Right lobe of liver (tissue), 4 donors: Measurements from ENCODE around the gene RGS6.

Experiments
- CTCF ChIP-seq, 4 donors: fragments of 200-600 bp in 3 of 4; fragments of 450-650 bp in 1 of 4; IDR thresholded peaks; one replicate each; pipeline versions ENCODE4 v1.5.1 to v1.8.0; 2016 to 2022; ENCODE audit warnings: antibody characterized with exemption in 4 of 4, mild to moderate bottlenecking in 2 of 4
- POLR2A ChIP-seq: fragments of 450-650 bp; IDR thresholded peaks from one replicate; pipeline ENCODE4 v1.6.1; 2017; ENCODE audit warnings: antibody characterized with exemption, mild to moderate bottlenecking
- donor health status: DM: no; HTN: no; CAD: no.
- donor health status: DM: no; HTN: no; CAD: no.
- donor health status: DM: no; HTN: yes; CAD: no.

GRCh38 chr14:72278316-72278715 is 346.1 kb downstream of the RGS6 start:
- TF ChIP-seq CTCF (IDR thresholded peaks at IDR 0.05) (no peak), POLR2A (no peak)
